WTC11 (cell line): Measurements from ENCODE around the gene OTUB1. TPM values are rescaled to one million over a fixed set of nuclear protein-coding genes. Genes with fewer than 3 reads are reported as not detected.

Source experiments
- ATAC-seq: fragments of 200-7000 bp; cut with Tn5 transposase; 2 replicates; pipeline ENCODE4 v1.10.0; 2021; ENCODE audit warnings: mild to moderate bottlenecking, moderate library complexity
- CTCF ChIA-PET: fragments of 300-600 bp; sonication (Branson Sonifier 250); formaldehyde crosslinking; loops from one replicate; lab custom pipeline; 2021; ENCODE audit warnings: antibody characterized with exemption; lab: Charles Lee
- POLR2A ChIA-PET: fragments of 350-600 bp; sonication (Branson Sonifier 250); formaldehyde crosslinking; loops from one replicate; lab custom pipeline; 2021; ENCODE audit warnings: antibody characterized with exemption; lab: Charles Lee
- DNase-seq: peaks from one replicate; pipeline ENCODE4 v3.0.0; 2021; ENCODE audit warnings: low spot score
- H3K27ac Mint-ChIP-seq: 2 replicates; pipeline ENCODE4 v1.8.0; 2021; ENCODE audit warnings: mixed read lengths
- H3K27me3 Mint-ChIP-seq: 2 replicates; pipeline ENCODE4 v1.8.0; 2021; ENCODE audit warnings: low read depth, mild to moderate bottlenecking, moderate library complexity, mixed read lengths
- H3K36me3 Mint-ChIP-seq: 2 replicates; pipeline ENCODE4 v1.8.0; 2021; ENCODE audit warnings: mixed read lengths
- H3K4me1 Mint-ChIP-seq: 2 replicates; pipeline ENCODE4 v1.8.0; 2022; ENCODE audit warnings: mixed read lengths
- H3K4me3 Mint-ChIP-seq: 2 replicates; pipeline ENCODE4 v1.8.0; 2021; ENCODE audit warnings: mild to moderate bottlenecking, moderate library complexity, mixed read lengths
- H3K9me3 Mint-ChIP-seq: 2 replicates; pipeline ENCODE4 v1.8.0; 2021; ENCODE audit warnings: mixed read lengths
- ETV6 ChIP-seq: sonication (generic); formaldehyde crosslinking; IDR thresholded peaks from 2 replicates; pipeline ENCODE4 v1.8.1; 2022; ENCODE audit warnings: mild to moderate bottlenecking, missing genetic modification reagents
- FOXJ3 ChIP-seq: sonication (generic); formaldehyde crosslinking; IDR thresholded peaks from 2 replicates; pipeline ENCODE4 v1.9.0; 2021; ENCODE audit warnings: missing genetic modification reagents, mild to moderate bottlenecking, borderline replicate concordance
- NFE2L1 ChIP-seq: sonication (generic); formaldehyde crosslinking; IDR thresholded peaks from 2 replicates; pipeline ENCODE4 v1.8.1; 2023; ENCODE audit warnings: missing genetic modification reagents
- RORB ChIP-seq: fragments of 250-450 bp; sonication (Bioruptor Pico); IDR thresholded peaks from 2 replicates; pipeline ENCODE4 v1.9.0; 2021; ENCODE audit warnings: mild to moderate bottlenecking
- SOX15 ChIP-seq: fragments of 250-450 bp; sonication (Bioruptor Pico); IDR thresholded peaks from 2 replicates; pipeline ENCODE4 v1.9.0; 2021; ENCODE audit warnings: mild to moderate bottlenecking
- TCF7 ChIP-seq: sonication (generic); formaldehyde crosslinking; IDR thresholded peaks from 2 replicates; pipeline ENCODE4 v1.8.0; 2022; ENCODE audit warnings: mild to moderate bottlenecking, low read depth, missing genetic modification reagents, moderate library complexity
- ZNF121 ChIP-seq: sonication (generic); formaldehyde crosslinking; IDR thresholded peaks from 2 replicates; pipeline ENCODE4 v1.8.0; 2023; ENCODE audit warnings: missing genetic modification reagents
- ZNF219 ChIP-seq: sonication (generic); formaldehyde crosslinking; IDR thresholded peaks from 2 replicates; pipeline ENCODE4 v1.8.0; 2023; ENCODE audit warnings: missing genetic modification reagents, mild to moderate bottlenecking, borderline replicate concordance
- ZNF423 ChIP-seq: fragments of 250-450 bp; sonication (Bioruptor Pico); IDR thresholded peaks from 2 replicates; pipeline ENCODE4 v2.1.2; 2022; ENCODE audit warnings: mild to moderate bottlenecking, moderate library complexity
- total RNA-seq: library from RNA; stranded (reverse); gene quantifications from 3 replicates; pipeline ENCODE4 v1.2.3, GENCODE V29; 2021
- TF ChIP-seq, protein P1 (sequence below): sonication (generic); formaldehyde crosslinking; IDR thresholded peaks from 2 replicates; pipeline ENCODE4 v1.8.0; 2023; ENCODE audit warnings: mild to moderate bottlenecking, missing genetic modification reagents
- TF ChIP-seq, protein P2 (sequence below): sonication (generic); formaldehyde crosslinking; conservative IDR thresholded peaks from 2 replicates; pipeline ENCODE4 v1.8.1; 2023; ENCODE audit warnings: mild to moderate bottlenecking, low read depth, missing genetic modification reagents, moderate library complexity
- TF ChIP-seq, protein P3 (sequence below): sonication (generic); formaldehyde crosslinking; conservative IDR thresholded peaks from 2 replicates; pipeline ENCODE4 v1.8.1; 2022; ENCODE audit warnings: mild to moderate bottlenecking, missing genetic modification reagents
- TF ChIP-seq, protein P4 (sequence below): sonication (generic); formaldehyde crosslinking; IDR thresholded peaks from 2 replicates; pipeline ENCODE4 v1.8.1; 2023; ENCODE audit warnings: mild to moderate bottlenecking, missing genetic modification reagents, moderate library complexity
- TF ChIP-seq, protein P5 (sequence below): fragments of 200-600 bp; IDR thresholded peaks from 2 replicates; pipeline ENCODE4 v1.8.0; 2022; ENCODE audit warnings: antibody characterized with exemption
- TF ChIP-seq, protein P6 (sequence below): sonication (generic); formaldehyde crosslinking; IDR thresholded peaks from 2 replicates; pipeline ENCODE4 v1.8.0; 2022; ENCODE audit warnings: mild to moderate bottlenecking, missing genetic modification reagents
- TF ChIP-seq, protein P7 (sequence below): sonication (generic); formaldehyde crosslinking; IDR thresholded peaks from 2 replicates; pipeline ENCODE4 v1.8.0; 2022; ENCODE audit warnings: mild to moderate bottlenecking, missing genetic modification reagents
- TF ChIP-seq, protein P8 (sequence below): sonication (generic); formaldehyde crosslinking; IDR thresholded peaks from 2 replicates; pipeline ENCODE4 v1.8.0; 2023; ENCODE audit warnings: missing genetic modification reagents, mild to moderate bottlenecking, borderline replicate concordance

The OTUB1 gene
- total RNA-seq, 1 experiment from 2014 or later, result 112 TPM

DNA sequence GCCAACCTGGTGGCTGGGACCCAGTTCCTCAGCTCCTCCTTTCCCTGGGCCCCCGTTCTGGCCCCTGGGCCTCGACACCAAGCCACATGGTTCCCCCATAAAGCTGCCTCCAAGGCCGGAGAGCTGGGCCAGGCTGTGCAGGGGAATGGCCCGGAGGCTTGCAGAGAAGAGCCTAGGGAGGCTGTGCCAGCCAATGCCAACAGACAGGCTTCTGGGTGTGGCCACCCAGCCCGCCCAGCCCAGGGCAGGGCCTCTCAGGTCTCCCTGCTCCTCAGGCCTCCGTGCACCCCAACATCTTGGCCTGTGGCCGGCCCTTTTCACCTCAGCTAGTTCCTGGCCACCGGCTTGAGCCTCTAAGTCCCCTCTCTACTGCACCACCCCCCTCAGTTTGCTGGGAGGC is 32.1 kb downstream of the OTUB1 start:
- peaks cover 55% of the 10 kb centered on the region for H3K27me3 Mint-ChIP-seq
- DNase-seq, result no peak
- H3K4me1 Mint-ChIP-seq, result peaks cover 34% of the 10 kb centered on the region
- no peak for ATAC-seq
- no peaks in the 10 kb centered on the region for H3K9me3 Mint-ChIP-seq
- no peaks in the 10 kb centered on the region for H3K36me3 Mint-ChIP-seq
- H3K4me3 Mint-ChIP-seq, result no peak overlapping the region
- ChIA-PET POLR2A (no interaction called here), CTCF (interaction anchor here (0.8 to 9.6 kb wide), 2 partner anchors 17 to 22 kb away, joined by 3 to 75 read pairs; no protein-coding TSS in a partner anchor)
- no peak overlapping the region for H3K27ac Mint-ChIP-seq
- TF ChIP-seq TCF7 (CRISPR knock-in tag), result no peak
- TF ChIP-seq, protein P1, sequence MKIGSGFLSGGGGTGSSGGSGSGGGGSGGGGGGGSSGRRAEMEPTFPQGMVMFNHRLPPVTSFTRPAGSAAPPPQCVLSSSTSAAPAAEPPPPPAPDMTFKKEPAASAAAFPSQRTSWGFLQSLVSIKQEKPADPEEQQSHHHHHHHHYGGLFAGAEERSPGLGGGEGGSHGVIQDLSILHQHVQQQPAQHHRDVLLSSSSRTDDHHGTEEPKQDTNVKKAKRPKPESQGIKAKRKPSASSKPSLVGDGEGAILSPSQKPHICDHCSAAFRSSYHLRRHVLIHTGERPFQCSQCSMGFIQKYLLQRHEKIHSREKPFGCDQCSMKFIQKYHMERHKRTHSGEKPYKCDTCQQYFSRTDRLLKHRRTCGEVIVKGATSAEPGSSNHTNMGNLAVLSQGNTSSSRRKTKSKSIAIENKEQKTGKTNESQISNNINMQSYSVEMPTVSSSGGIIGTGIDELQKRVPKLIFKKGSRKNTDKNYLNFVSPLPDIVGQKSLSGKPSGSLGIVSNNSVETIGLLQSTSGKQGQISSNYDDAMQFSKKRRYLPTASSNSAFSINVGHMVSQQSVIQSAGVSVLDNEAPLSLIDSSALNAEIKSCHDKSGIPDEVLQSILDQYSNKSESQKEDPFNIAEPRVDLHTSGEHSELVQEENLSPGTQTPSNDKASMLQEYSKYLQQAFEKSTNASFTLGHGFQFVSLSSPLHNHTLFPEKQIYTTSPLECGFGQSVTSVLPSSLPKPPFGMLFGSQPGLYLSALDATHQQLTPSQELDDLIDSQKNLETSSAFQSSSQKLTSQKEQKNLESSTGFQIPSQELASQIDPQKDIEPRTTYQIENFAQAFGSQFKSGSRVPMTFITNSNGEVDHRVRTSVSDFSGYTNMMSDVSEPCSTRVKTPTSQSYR (CRISPR knock-in tag), result no peak
- no peak for TF ChIP-seq ZNF121 (CRISPR knock-in tag)
- TF ChIP-seq, protein P2, sequence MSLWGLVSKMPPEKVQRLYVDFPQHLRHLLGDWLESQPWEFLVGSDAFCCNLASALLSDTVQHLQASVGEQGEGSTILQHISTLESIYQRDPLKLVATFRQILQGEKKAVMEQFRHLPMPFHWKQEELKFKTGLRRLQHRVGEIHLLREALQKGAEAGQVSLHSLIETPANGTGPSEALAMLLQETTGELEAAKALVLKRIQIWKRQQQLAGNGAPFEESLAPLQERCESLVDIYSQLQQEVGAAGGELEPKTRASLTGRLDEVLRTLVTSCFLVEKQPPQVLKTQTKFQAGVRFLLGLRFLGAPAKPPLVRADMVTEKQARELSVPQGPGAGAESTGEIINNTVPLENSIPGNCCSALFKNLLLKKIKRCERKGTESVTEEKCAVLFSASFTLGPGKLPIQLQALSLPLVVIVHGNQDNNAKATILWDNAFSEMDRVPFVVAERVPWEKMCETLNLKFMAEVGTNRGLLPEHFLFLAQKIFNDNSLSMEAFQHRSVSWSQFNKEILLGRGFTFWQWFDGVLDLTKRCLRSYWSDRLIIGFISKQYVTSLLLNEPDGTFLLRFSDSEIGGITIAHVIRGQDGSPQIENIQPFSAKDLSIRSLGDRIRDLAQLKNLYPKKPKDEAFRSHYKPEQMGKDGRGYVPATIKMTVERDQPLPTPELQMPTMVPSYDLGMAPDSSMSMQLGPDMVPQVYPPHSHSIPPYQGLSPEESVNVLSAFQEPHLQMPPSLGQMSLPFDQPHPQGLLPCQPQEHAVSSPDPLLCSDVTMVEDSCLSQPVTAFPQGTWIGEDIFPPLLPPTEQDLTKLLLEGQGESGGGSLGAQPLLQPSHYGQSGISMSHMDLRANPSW (CRISPR knock-in tag), result no peak
- TF ChIP-seq, protein P3, sequence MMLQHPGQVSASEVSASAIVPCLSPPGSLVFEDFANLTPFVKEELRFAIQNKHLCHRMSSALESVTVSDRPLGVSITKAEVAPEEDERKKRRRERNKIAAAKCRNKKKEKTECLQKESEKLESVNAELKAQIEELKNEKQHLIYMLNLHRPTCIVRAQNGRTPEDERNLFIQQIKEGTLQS (CRISPR knock-in tag), result no peak
- TF ChIP-seq, protein P4, sequence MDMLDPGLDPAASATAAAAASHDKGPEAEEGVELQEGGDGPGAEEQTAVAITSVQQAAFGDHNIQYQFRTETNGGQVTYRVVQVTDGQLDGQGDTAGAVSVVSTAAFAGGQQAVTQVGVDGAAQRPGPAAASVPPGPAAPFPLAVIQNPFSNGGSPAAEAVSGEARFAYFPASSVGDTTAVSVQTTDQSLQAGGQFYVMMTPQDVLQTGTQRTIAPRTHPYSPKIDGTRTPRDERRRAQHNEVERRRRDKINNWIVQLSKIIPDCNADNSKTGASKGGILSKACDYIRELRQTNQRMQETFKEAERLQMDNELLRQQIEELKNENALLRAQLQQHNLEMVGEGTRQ, result no peak
- TF ChIP-seq, protein P5, sequence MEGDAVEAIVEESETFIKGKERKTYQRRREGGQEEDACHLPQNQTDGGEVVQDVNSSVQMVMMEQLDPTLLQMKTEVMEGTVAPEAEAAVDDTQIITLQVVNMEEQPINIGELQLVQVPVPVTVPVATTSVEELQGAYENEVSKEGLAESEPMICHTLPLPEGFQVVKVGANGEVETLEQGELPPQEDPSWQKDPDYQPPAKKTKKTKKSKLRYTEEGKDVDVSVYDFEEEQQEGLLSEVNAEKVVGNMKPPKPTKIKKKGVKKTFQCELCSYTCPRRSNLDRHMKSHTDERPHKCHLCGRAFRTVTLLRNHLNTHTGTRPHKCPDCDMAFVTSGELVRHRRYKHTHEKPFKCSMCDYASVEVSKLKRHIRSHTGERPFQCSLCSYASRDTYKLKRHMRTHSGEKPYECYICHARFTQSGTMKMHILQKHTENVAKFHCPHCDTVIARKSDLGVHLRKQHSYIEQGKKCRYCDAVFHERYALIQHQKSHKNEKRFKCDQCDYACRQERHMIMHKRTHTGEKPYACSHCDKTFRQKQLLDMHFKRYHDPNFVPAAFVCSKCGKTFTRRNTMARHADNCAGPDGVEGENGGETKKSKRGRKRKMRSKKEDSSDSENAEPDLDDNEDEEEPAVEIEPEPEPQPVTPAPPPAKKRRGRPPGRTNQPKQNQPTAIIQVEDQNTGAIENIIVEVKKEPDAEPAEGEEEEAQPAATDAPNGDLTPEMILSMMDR, result no peak
- no peak for TF ChIP-seq ZNF423 (CRISPR knock-in tag)
- TF ChIP-seq ZNF219 (CRISPR knock-in tag), result no peak

DNA sequence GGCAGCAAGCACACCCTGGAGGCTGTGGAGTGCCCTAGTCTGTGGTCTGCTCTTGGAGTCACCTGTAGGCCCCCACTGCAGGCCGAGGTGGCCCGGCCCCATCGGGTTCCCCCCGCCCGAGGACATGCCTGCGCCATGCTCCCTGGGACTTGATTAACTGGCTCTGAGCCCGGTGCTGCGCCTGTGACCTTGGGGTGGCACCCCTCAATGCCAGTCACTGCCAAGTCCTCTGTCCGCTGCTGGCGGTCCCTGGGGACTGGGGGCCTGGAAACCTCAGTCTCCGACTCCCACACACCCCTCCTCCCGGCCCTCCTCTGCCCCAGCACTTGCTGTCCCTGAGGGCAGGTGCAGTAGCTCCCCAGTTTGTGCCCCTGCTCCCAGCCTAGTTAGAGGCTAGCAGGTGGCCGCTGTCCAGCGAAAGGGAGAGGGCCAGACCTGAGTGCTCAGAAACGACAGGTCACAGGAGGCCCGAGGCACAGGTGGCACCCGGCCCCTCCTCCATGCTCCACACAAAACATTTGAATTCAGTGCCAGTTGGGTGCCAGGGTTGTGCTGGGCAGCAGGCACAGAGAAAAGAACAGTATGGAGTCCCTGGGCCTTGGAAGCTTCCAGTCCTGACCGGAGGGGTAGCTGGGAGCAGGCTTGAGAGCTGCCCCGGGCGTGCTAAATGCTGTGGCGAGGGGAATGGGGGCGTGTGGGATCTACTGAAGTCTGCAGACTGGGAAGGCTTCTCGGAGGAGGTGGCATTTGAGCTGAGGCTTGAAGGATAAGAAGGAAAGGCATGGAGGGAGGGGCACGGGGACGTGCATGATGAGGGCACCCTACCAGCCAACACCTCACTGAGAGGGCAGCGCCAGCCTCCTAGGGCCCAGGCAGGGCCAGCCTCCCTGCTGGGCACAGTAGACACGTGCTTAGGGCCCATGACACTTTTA is 33.1 kb downstream of the OTUB1 start:
- ChIA-PET CTCF (interaction anchor here (0.8 to 9.6 kb wide), 6 partner anchors 9 to 21 kb away, joined by 3 to 75 read pairs (median 4); no protein-coding TSS in a partner anchor), POLR2A (no interaction called here)
- ATAC-seq (peak; percentile 36), DNase-seq (no peak)
- Mint-ChIP-seq H3K4me1 (peaks cover 44% of the 10 kb centered on the region), H3K27ac (no peak overlapping the region), H3K4me3 (no peak overlapping the region), H3K27me3 (peaks cover 48% of the 10 kb centered on the region), H3K36me3 (no peaks in the 10 kb centered on the region), H3K9me3 (no peaks in the 10 kb centered on the region)
- TF ChIP-seq NFE2L1 (CRISPR knock-in tag), result no peak
- no peak for TF ChIP-seq FOXJ3 (CRISPR knock-in tag)
- TF ChIP-seq SOX15 (CRISPR knock-in tag), result no peak
- no peak for TF ChIP-seq RORB (CRISPR knock-in tag)
- TF ChIP-seq, protein P6, sequence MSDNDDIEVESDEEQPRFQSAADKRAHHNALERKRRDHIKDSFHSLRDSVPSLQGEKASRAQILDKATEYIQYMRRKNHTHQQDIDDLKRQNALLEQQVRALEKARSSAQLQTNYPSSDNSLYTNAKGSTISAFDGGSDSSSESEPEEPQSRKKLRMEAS (CRISPR knock-in tag), result no peak
- TF ChIP-seq ZNF423 (CRISPR knock-in tag), result no peak
- TF ChIP-seq, protein P7, sequence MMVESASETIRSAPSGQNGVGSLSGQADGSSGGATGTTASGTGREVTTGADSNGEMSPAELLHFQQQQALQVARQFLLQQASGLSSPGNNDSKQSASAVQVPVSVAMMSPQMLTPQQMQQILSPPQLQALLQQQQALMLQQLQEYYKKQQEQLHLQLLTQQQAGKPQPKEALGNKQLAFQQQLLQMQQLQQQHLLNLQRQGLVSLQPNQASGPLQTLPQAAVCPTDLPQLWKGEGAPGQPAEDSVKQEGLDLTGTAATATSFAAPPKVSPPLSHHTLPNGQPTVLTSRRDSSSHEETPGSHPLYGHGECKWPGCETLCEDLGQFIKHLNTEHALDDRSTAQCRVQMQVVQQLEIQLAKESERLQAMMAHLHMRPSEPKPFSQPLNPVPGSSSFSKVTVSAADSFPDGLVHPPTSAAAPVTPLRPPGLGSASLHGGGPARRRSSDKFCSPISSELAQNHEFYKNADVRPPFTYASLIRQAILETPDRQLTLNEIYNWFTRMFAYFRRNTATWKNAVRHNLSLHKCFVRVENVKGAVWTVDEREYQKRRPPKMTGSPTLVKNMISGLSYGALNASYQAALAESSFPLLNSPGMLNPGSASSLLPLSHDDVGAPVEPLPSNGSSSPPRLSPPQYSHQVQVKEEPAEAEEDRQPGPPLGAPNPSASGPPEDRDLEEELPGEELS (CRISPR knock-in tag), result no peak
- no peak for TF ChIP-seq ETV6 (CRISPR knock-in tag)
- TF ChIP-seq, protein P8, sequence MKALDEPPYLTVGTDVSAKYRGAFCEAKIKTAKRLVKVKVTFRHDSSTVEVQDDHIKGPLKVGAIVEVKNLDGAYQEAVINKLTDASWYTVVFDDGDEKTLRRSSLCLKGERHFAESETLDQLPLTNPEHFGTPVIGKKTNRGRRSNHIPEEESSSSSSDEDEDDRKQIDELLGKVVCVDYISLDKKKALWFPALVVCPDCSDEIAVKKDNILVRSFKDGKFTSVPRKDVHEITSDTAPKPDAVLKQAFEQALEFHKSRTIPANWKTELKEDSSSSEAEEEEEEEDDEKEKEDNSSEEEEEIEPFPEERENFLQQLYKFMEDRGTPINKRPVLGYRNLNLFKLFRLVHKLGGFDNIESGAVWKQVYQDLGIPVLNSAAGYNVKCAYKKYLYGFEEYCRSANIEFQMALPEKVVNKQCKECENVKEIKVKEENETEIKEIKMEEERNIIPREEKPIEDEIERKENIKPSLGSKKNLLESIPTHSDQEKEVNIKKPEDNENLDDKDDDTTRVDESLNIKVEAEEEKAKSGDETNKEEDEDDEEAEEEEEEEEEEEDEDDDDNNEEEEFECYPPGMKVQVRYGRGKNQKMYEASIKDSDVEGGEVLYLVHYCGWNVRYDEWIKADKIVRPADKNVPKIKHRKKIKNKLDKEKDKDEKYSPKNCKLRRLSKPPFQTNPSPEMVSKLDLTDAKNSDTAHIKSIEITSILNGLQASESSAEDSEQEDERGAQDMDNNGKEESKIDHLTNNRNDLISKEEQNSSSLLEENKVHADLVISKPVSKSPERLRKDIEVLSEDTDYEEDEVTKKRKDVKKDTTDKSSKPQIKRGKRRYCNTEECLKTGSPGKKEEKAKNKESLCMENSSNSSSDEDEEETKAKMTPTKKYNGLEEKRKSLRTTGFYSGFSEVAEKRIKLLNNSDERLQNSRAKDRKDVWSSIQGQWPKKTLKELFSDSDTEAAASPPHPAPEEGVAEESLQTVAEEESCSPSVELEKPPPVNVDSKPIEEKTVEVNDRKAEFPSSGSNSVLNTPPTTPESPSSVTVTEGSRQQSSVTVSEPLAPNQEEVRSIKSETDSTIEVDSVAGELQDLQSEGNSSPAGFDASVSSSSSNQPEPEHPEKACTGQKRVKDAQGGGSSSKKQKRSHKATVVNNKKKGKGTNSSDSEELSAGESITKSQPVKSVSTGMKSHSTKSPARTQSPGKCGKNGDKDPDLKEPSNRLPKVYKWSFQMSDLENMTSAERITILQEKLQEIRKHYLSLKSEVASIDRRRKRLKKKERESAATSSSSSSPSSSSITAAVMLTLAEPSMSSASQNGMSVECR, result no peak
